ENCODE results near the gene RBM14. TPM values are rescaled to one million over a fixed set of nuclear protein-coding genes. Genes with fewer than 3 reads are reported as not detected.

Gene RBM14
- total and polyA plus RNA-seq, 2 of the 4 experiments (the other 2 are of a cell fraction) = 9.3 to 31.1 TPM

DNA sequence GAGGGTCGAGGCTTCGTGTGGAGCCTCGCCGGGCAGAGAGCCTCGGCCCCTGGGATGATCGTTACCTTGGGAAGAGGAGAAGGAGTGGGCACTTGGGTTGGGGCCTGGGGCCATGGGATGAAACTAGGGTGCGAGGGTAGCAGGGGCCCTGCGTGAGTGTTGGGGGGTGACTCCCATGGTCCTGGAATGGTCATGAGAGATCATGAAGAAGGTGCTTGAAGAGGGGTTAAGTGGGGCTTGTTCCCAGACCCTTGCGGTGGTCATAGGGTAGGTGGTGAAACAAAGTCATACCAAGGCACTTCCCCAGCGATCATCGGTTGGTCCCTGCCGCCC is 23.2 kb upstream of the RBM14 start:
- dilution Hi-C loops (cut with HindIII; ENCODE audit: low sequenced_read_pairs, unreplicated experiment) (no loop called here), intact Hi-C loops (cut with micrococcal nuclease) (no loop called here), in situ Hi-C loops (cut with MboI; ENCODE audit: low sequenced_read_pairs) (no loop called here)
- H2BK5ac ChIP-seq (ENCODE audit: low read depth, low read length, poor library complexity, severe bottlenecking) = peak overlapping the region; percentile 75
- no TSS peak for BruUV-seq (replicated peaks)
- H3K79me1 ChIP-seq (ENCODE audit: low read depth in 1 of 2, low read length in 2 of 2) = peaks cover 23 to 35% of the 10 kb centered on the region in 2 experiments
- TF ChIP-seq CEBPB (IDR thresholded peaks at IDR 0.05; ENCODE audit: low read depth, low read length) (no peak), POLR2A (IDR thresholded peaks at IDR 0.05; ENCODE audit: low read depth, low read length) (no peak), MAFK (IDR thresholded peaks at IDR 0.05; ENCODE audit: low read depth, low read length) (no peak), BHLHE40 (IDR thresholded peaks at IDR 0.05; ENCODE audit: low read depth, low read length) (no peak), CTCF (conservative IDR thresholded peaks at IDR 0.05; ENCODE audit: low read depth, low read length) (no peak), NFE2L2 (IDR thresholded peaks at IDR 0.05; ENCODE audit: low read depth, low read length) (no peak), MXI1 (IDR thresholded peaks at IDR 0.05; ENCODE audit: borderline replicate concordance, low read depth, low read length) (no peak), CHD1 (IDR thresholded peaks at IDR 0.05; ENCODE audit: low read depth, low read length) (no peak), RFX5 (IDR thresholded peaks at IDR 0.05; ENCODE audit: low read depth, low read length) (no peak), SMC3 (IDR thresholded peaks at IDR 0.05; ENCODE audit: low read depth, low read length) (no peak), RAD21 (IDR thresholded peaks at IDR 0.05; ENCODE audit: low read length) (no peak), MAZ (IDR thresholded peaks at IDR 0.05; ENCODE audit: borderline replicate concordance, low read depth, low read length) (no peak), FOS (IDR thresholded peaks at IDR 0.05; ENCODE audit: low read depth, low read length) (no peak), ELK1 (IDR thresholded peaks at IDR 0.05; ENCODE audit: borderline replicate concordance, low read depth, low read length) (no peak)
- no peak for DNase-seq
- peaks cover 11% of the 10 kb centered on the region for H3K4me1 ChIP-seq (ENCODE audit: control insufficient read depth, insufficient read depth, low read length)
- H3K36me3 ChIP-seq (ENCODE audit: control insufficient read depth, insufficient read depth, low read length) = peaks cover 2% of the 10 kb centered on the region; the same call in 1 of the 2 replicates
- peak overlapping the region; percentile 99 for H2AFZ ChIP-seq (replicated peaks; ENCODE audit: low read length, poor library complexity)
- H2AK9ac ChIP-seq (replicated peaks; ENCODE audit: low read depth, low read length, poor library complexity) = peak overlapping the region; percentile 90
- peaks cover 19% of the 10 kb centered on the region for H3K9me1 ChIP-seq (ENCODE audit: insufficient read depth, low read length)
- peak overlapping the region; percentile 71 to 96 for H4K8ac ChIP-seq (ENCODE audit: low read depth in 2 of 2, low read length in 2 of 2)
- peak overlapping the region; percentile 89 for H3K4me2 ChIP-seq (ENCODE audit: low read depth, low read length)
- ChIA-PET CTCF (interaction anchor here (0.5 to 1.1 kb wide), 3 partner anchors 14 to 44 kb away, joined by 4 to 5 read pairs (median 5); no protein-coding TSS in a partner anchor), POLR2A (ENCODE audit: unreplicated experiment) (no interaction called here)
- H3K56ac ChIP-seq (ENCODE audit: extremely low read depth, insufficient read depth, low read length) = peak overlapping the region; percentile 79
- peak overlapping the region; percentile 46; the same call in 1 of the 2 replicates for H2AK5ac ChIP-seq (ENCODE audit: low read depth, low read length)
- H3K9ac ChIP-seq (ENCODE audit: low read depth, low read length) = peak overlapping the region; percentile 93
- H3K9me3 ChIP-seq (ENCODE audit: control insufficient read depth, insufficient read depth, low read length) = no peaks in the 10 kb centered on the region
- peak overlapping the region; percentile 75 for H4K91ac ChIP-seq (ENCODE audit: insufficient read depth, low read depth, low read length)
- H3K18ac ChIP-seq (ENCODE audit: low read depth, low read length) = peak overlapping the region; percentile 25; the same call in 1 of the 2 replicates
- H2BK120ac ChIP-seq (ENCODE audit: low read depth, low read length) = peak overlapping the region; percentile 20; the same call in 1 of the 2 replicates
- peak overlapping the region; percentile 87; the same call in 1 of the 2 replicates for H3K23ac ChIP-seq (ENCODE audit: low read depth, low read length)
- peak overlapping the region; percentile 71 for H3K4me3 ChIP-seq (ENCODE audit: insufficient read depth, low read depth, low read length)
- H3K4ac ChIP-seq (ENCODE audit: low read depth, low read length) = peak overlapping the region; percentile 90
- H3K27me3 ChIP-seq (ENCODE audit: control insufficient read depth, insufficient read depth, low read length) = no peaks in the 10 kb centered on the region
- no peak overlapping the region for H2BK20ac ChIP-seq (ENCODE audit: low read depth, low read length)
- peak overlapping the region; percentile 95 for H3K14ac ChIP-seq (replicated peaks; ENCODE audit: low read depth, low read length)
- peak overlapping the region; percentile 85 for H3K27ac ChIP-seq (ENCODE audit: insufficient read depth, low read length)
- WGBS, 2 experiments (ENCODE audit: extremely low coverage in 2 of 2, insufficient read length in 1 of 2) = 6% methylated on average over 10 of the region's 12 CpGs; no CpG with 5 or more reads in 1 of the 2 experiments
- H4K20me1 ChIP-seq (ENCODE audit: insufficient read depth, low read length) = no peaks in the 10 kb centered on the region
- H2BK15ac ChIP-seq (ENCODE audit: low read depth, low read length) = peak overlapping the region; percentile 18; the same call in 1 of the 3 replicates
- H4K5ac ChIP-seq (ENCODE audit: low read depth, low read length) = peak overlapping the region; percentile 58
- ATAC-seq (ENCODE audit: low read depth) = 0 out of 2 replicates have a peak, but pooled peaks have one; percentile 1

Measured in IMR-90 (cell line).